ENCODE data around the gene COL6A2.

The COL6A2 gene

DNA sequence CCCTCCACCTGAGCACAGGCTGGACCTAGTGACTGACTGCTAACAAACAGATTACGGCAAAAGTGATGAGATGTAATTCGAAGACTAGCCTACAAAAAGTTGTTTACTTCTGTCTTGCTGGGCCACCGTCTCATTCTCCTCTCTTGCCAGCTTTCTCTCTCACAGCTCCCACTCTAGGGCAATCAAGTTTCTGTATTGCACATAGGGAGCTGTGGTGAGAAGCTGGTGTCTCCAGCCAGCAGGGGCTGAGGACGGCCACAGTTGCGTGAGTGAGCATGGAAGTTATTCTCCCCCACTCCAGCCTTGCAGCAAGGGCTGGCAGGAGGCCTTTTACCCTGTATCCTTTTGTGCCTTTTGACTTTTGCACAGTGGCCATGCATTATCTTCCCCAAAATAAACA lies 8.6 kb upstream of the COL6A2 start:
- Histone ChIP-seq H4K12ac (ENCODE audit: low read depth, low read length) (no peak overlapping the region), H3K23ac (ENCODE audit: low read length) (no peak overlapping the region), H3K27ac (ENCODE audit: low read depth, low read length) (no peak overlapping the region), H3K36me3 (ENCODE audit: control insufficient read depth in 1 of 2, insufficient read depth in 2 of 2, low read length in 2 of 2) (no peaks in the 10 kb centered on the region), H2AK5ac (ENCODE audit: low read length) (no peak overlapping the region), H3K79me2 (ENCODE audit: control insufficient read depth, insufficient read depth, low read length, poor library complexity) (no peaks in the 10 kb centered on the region), H2BK12ac (ENCODE audit: low read length) (no peak overlapping the region), H3K18ac (ENCODE audit: low read length) (no peak overlapping the region), H3K9me3 (ENCODE audit: insufficient read depth, low read depth, low read length) (peaks cover 6% of the 10 kb centered on the region), H3K4ac (ENCODE audit: low read depth, low read length) (no peak overlapping the region), H4K8ac (ENCODE audit: low read depth, low read length) (no peak overlapping the region), H2BK5ac (ENCODE audit: low read depth, low read length, poor library complexity) (no peak overlapping the region), H2BK120ac (ENCODE audit: insufficient read depth, low read length, poor library complexity) (no peak overlapping the region), H3K27me3 (ENCODE audit: insufficient read depth, low read length) (no peaks in the 10 kb centered on the region), H3K79me1 (ENCODE audit: low read length) (no peaks in the 10 kb centered on the region), H2AFZ (ENCODE audit: insufficient read depth, low read length, poor library complexity) (no peak overlapping the region), H3K4me2 (ENCODE audit: low read length) (no peak overlapping the region), H3K9ac (ENCODE audit: low read length) (no peak overlapping the region), H3K4me1 (ENCODE audit: control insufficient read depth in 1 of 2, insufficient read depth in 2 of 2, low read length in 2 of 2) (no peaks in the 10 kb centered on the region), H3K4me3 (ENCODE audit: low read depth, low read length) (no peak overlapping the region), H4K91ac (ENCODE audit: low read depth, low read length) (no peak overlapping the region), H3K14ac (ENCODE audit: low read length) (no peak overlapping the region)
- WGBS (ENCODE audit: extremely low coverage, insufficient coverage, insufficient read length), result no CpG with 5 or more reads among the region's 5 CpGs
- no peak for DNase-seq

DNA sequence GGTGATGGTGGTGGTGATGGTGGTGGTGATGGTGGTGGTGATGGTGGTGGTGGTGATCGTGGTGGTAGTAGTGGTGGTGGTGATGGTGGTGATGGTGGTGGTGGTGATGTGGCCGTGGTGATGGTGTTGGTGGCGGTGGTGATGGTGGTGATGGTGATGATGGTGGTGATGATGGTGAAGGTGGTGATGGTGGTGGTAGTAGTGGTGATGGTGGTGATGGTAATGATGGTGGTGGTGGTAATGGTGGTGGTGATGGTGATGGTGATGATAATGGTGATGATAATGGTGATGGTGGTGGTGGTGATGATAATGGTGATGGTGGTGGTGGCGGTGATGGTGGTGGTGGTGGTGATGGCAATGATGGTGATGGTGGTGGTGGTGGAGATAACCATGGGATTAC lies 6.8 kb upstream of the COL6A2 start:
- no CpG with 5 or more reads among the region's 4 CpGs for WGBS (ENCODE audit: extremely low coverage, insufficient coverage, insufficient read length)

DNA sequence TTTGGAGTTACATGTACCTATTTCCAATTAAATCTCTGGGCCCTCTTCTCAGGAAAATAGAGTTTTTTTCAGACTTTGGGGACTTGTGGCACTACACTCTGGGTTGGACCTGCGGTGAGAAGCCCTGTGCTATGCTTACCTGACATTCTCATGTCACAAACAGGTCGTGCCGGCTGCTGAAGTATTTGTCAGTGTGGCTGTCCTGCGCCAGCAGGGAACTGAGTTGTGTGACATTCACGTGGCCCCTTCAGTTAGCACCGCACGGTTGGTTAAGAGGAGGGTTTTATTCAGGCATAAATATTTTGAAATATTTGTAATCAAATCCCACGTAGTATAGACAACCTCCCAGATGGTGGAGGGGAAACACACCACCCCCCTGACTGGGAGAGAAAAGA lies 6.3 kb upstream of the COL6A2 start:
- H3K9me3 ChIP-seq (ENCODE audit: insufficient read depth, low read depth, low read length), result peaks cover 6% of the 10 kb centered on the region
- no peak overlapping the region for H2BK120ac ChIP-seq (ENCODE audit: insufficient read depth, low read length, poor library complexity)
- no peak overlapping the region for H4K91ac ChIP-seq (ENCODE audit: low read depth, low read length)
- no CpG with 5 or more reads among the region's 8 CpGs for WGBS (ENCODE audit: extremely low coverage, insufficient coverage, insufficient read length)
- H3K27ac ChIP-seq (ENCODE audit: low read depth, low read length), result no peak overlapping the region
- DNase-seq, result no peak
- no peak overlapping the region for H2AFZ ChIP-seq (ENCODE audit: insufficient read depth, low read length, poor library complexity)
- no peak overlapping the region for H2AK5ac ChIP-seq (ENCODE audit: low read length)
- H3K79me1 ChIP-seq (ENCODE audit: low read length), result no peaks in the 10 kb centered on the region
- H3K9ac ChIP-seq (ENCODE audit: low read length), result no peak overlapping the region
- H3K79me2 ChIP-seq (ENCODE audit: control insufficient read depth, insufficient read depth, low read length, poor library complexity), result no peaks in the 10 kb centered on the region
- no peak overlapping the region for H4K12ac ChIP-seq (ENCODE audit: low read depth, low read length)
- no peak overlapping the region for H2BK5ac ChIP-seq (ENCODE audit: low read depth, low read length, poor library complexity)
- no peak overlapping the region for H3K4me2 ChIP-seq (ENCODE audit: low read length)
- no peak overlapping the region for H2BK12ac ChIP-seq (ENCODE audit: low read length)
- H3K23ac ChIP-seq (ENCODE audit: low read length), result no peak overlapping the region
- no peaks in the 10 kb centered on the region for H3K27me3 ChIP-seq (ENCODE audit: insufficient read depth, low read length)
- H3K36me3 ChIP-seq (ENCODE audit: control insufficient read depth in 1 of 2, insufficient read depth in 2 of 2, low read length in 2 of 2), result no peaks in the 10 kb centered on the region
- H3K18ac ChIP-seq (ENCODE audit: low read length), result no peak overlapping the region
- H3K4me3 ChIP-seq (ENCODE audit: low read depth, low read length), result no peak overlapping the region
- no peak overlapping the region for H3K4ac ChIP-seq (ENCODE audit: low read depth, low read length)
- no peak overlapping the region for H3K14ac ChIP-seq (ENCODE audit: low read length)
- no peak overlapping the region for H4K8ac ChIP-seq (ENCODE audit: low read depth, low read length)
- H3K4me1 ChIP-seq (ENCODE audit: control insufficient read depth in 1 of 2, insufficient read depth in 2 of 2, low read length in 2 of 2), result no peaks in the 10 kb centered on the region

More for the DNA sequence above, 6.8 kb upstream of the COL6A2 start:
- peaks cover 6% of the 10 kb centered on the region for H3K9me3 ChIP-seq (ENCODE audit: insufficient read depth, low read depth, low read length)
- H4K8ac ChIP-seq (ENCODE audit: low read depth, low read length), result no peak overlapping the region
- DNase-seq, result no peak
- H3K23ac ChIP-seq (ENCODE audit: low read length), result no peak overlapping the region
- H2BK120ac ChIP-seq (ENCODE audit: insufficient read depth, low read length, poor library complexity), result no peak overlapping the region
- no peak overlapping the region for H3K18ac ChIP-seq (ENCODE audit: low read length)
- no peaks in the 10 kb centered on the region for H3K79me1 ChIP-seq (ENCODE audit: low read length)
- no peak overlapping the region for H3K27ac ChIP-seq (ENCODE audit: low read depth, low read length)
- H3K4me1 ChIP-seq (ENCODE audit: control insufficient read depth in 1 of 2, insufficient read depth in 2 of 2, low read length in 2 of 2), result no peaks in the 10 kb centered on the region
- H3K79me2 ChIP-seq (ENCODE audit: control insufficient read depth, insufficient read depth, low read length, poor library complexity), result no peaks in the 10 kb centered on the region
- H4K91ac ChIP-seq (ENCODE audit: low read depth, low read length), result no peak overlapping the region
- no peak overlapping the region for H2AK5ac ChIP-seq (ENCODE audit: low read length)
- H2BK5ac ChIP-seq (ENCODE audit: low read depth, low read length, poor library complexity), result no peak overlapping the region
- peak overlapping the region; percentile 63 for H3K4me3 ChIP-seq (ENCODE audit: low read depth, low read length)
- no peaks in the 10 kb centered on the region for H3K36me3 ChIP-seq (ENCODE audit: control insufficient read depth in 1 of 2, insufficient read depth in 2 of 2, low read length in 2 of 2)
- no peak overlapping the region for H3K9ac ChIP-seq (ENCODE audit: low read length)
- H2BK12ac ChIP-seq (ENCODE audit: low read length), result no peak overlapping the region
- no peak overlapping the region for H4K12ac ChIP-seq (ENCODE audit: low read depth, low read length)
- H3K27me3 ChIP-seq (ENCODE audit: insufficient read depth, low read length), result no peaks in the 10 kb centered on the region
- no peak overlapping the region for H3K14ac ChIP-seq (ENCODE audit: low read length)
- H3K4ac ChIP-seq (ENCODE audit: low read depth, low read length), result no peak overlapping the region
- no peak overlapping the region for H3K4me2 ChIP-seq (ENCODE audit: low read length)
- H2AFZ ChIP-seq (ENCODE audit: insufficient read depth, low read length, poor library complexity), result no peak overlapping the region

DNA sequence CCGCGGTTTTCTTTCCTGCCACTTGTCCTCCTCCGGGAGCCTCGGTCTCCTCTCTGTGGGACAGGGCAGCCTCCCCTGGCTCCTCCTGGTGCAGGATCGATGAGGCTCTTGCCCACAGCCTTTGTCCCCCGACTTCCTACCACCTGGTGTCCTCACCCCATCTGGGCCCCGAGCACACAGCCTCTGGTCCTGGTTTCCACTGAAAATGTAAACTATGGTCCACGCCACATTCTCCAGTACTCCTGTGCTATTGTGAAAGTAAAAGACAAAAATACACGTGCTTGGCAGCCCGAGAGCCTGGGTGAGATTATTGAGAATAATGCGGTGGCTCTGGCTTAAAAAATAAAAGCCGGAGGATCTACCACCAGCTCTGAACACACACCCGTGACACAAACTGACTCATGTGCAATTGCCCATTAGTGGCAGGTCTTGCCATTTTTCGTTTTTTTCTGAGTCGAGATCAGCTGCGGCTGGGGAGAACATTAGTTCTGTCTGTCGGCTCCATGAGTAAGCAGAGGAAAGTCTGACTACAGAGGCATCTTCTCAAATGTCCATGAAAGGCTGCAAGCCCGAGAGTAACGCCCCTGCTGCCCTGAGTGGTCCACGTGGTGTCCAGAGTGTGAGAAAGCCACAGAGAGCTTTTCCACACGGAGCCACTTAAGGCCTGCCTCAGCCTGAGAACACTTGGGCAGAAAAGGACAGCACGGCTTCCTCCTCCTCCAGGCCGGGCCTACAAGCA lies 5.7 kb upstream of the COL6A2 start:
- peak in 1 of 2 donors; percentile 2 for DNase-seq
- no peak overlapping the region for H3K4ac ChIP-seq (ENCODE audit: low read depth, low read length)
- H3K14ac ChIP-seq (ENCODE audit: low read length), result no peak overlapping the region
- no peak overlapping the region for H3K4me3 ChIP-seq (ENCODE audit: low read depth, low read length)
- no peak overlapping the region for H2BK120ac ChIP-seq (ENCODE audit: insufficient read depth, low read length, poor library complexity)
- no peak overlapping the region for H3K23ac ChIP-seq (ENCODE audit: low read length)
- H3K18ac ChIP-seq (ENCODE audit: low read length), result no peak overlapping the region
- H4K12ac ChIP-seq (ENCODE audit: low read depth, low read length), result no peak overlapping the region
- no peak overlapping the region for H2BK5ac ChIP-seq (ENCODE audit: low read depth, low read length, poor library complexity)
- H2AFZ ChIP-seq (ENCODE audit: insufficient read depth, low read length, poor library complexity), result no peak overlapping the region
- no peak overlapping the region for H4K91ac ChIP-seq (ENCODE audit: low read depth, low read length)
- no peak overlapping the region for H2AK5ac ChIP-seq (ENCODE audit: low read length)
- no peaks in the 10 kb centered on the region for H3K27me3 ChIP-seq (ENCODE audit: insufficient read depth, low read length)
- H3K36me3 ChIP-seq (ENCODE audit: control insufficient read depth in 1 of 2, insufficient read depth in 2 of 2, low read length in 2 of 2), result no peaks in the 10 kb centered on the region
- no peak overlapping the region for H2BK12ac ChIP-seq (ENCODE audit: low read length)
- peaks cover 6% of the 10 kb centered on the region for H3K9me3 ChIP-seq (ENCODE audit: insufficient read depth, low read depth, low read length)
- H3K9ac ChIP-seq (ENCODE audit: low read length), result no peak overlapping the region
- H3K79me2 ChIP-seq (ENCODE audit: control insufficient read depth, insufficient read depth, low read length, poor library complexity), result no peaks in the 10 kb centered on the region
- peaks cover 0 to under 1% of the 10 kb centered on the region in 2 experiments for H3K4me1 ChIP-seq (ENCODE audit: control insufficient read depth in 1 of 2, insufficient read depth in 2 of 2, low read length in 2 of 2)
- no peak overlapping the region for H3K4me2 ChIP-seq (ENCODE audit: low read length)
- H4K8ac ChIP-seq (ENCODE audit: low read depth, low read length), result no peak overlapping the region
- WGBS (ENCODE audit: extremely low coverage, insufficient coverage, insufficient read length), result no CpG with 5 or more reads among the region's 23 CpGs
- no peaks in the 10 kb centered on the region for H3K79me1 ChIP-seq (ENCODE audit: low read length)
- no peak overlapping the region for H3K27ac ChIP-seq (ENCODE audit: low read depth, low read length)
